Loucy (cell line): ENCODE measurements around the gene GFPT2.

Experiments
- H2AFZ ChIP-seq: fragments of 200-600 bp; sonication (generic); 2 replicates; pipeline ENCODE4 v1.6.0; 2016; ENCODE audit warnings: antibody characterized with exemption, mild to moderate bottlenecking, low read length, moderate library complexity
- H3F3A ChIP-seq: fragments of 200-600 bp; 2 replicates; pipeline ENCODE4 v1.6.0; 2016; ENCODE audit warnings: antibody characterized with exemption, low read depth, mild to moderate bottlenecking
- H3K27me3 ChIP-seq: fragments of 200-600 bp; sonication (generic); 2 replicates; pipeline ENCODE4 v1.6.1; 2014; ENCODE audit warnings: low read length, mild to moderate bottlenecking; ENCODE audit not compliant: insufficient read depth, poor library complexity, severe bottlenecking
- H3K36me3 ChIP-seq: fragments of 200-600 bp; sonication (generic); 2 replicates; pipeline ENCODE4 v1.6.1; 2016; ENCODE audit warnings: low read length; ENCODE audit not compliant: insufficient read depth
- H3K4me1 ChIP-seq: fragments of 200-600 bp; sonication (generic); 2 replicates; pipeline ENCODE4 v1.5.1; 2014; ENCODE audit warnings: low read length, mild to moderate bottlenecking; ENCODE audit not compliant: insufficient read depth, poor library complexity, severe bottlenecking
- H3K4me2 ChIP-seq: fragments of 200-600 bp; sonication (generic); 2 replicates; pipeline ENCODE4 v1.6.0; 2014; ENCODE audit warnings: antibody characterized with exemption, low read length, low read depth, mild to moderate bottlenecking; ENCODE audit not compliant: poor library complexity, severe bottlenecking
- H3K4me3 ChIP-seq: fragments of 200-600 bp; sonication (generic); 2 replicates; pipeline ENCODE4 v1.5.1; 2014; ENCODE audit warnings: low read length, mild to moderate bottlenecking, mixed read lengths; ENCODE audit not compliant: poor library complexity, severe bottlenecking
- H3K79me2 ChIP-seq: fragments of 200-600 bp; sonication (generic); 2 replicates; pipeline ENCODE4 v1.6.1; 2014; ENCODE audit warnings: low read length; ENCODE audit not compliant: insufficient read depth
- H3K9ac ChIP-seq: fragments of 200-600 bp; sonication (generic); 2 replicates; pipeline ENCODE4 v1.6.0; 2014; ENCODE audit warnings: mild to moderate bottlenecking, low read depth, low read length, moderate library complexity; ENCODE audit not compliant: poor library complexity, severe bottlenecking
- H3K9me2 ChIP-seq: fragments of 200-600 bp; sonication (generic); replicated peaks from 2 replicates; pipeline ENCODE4 v1.6.1; 2016; ENCODE audit warnings: low read depth, low read length, mixed read lengths
- H3K9me3 ChIP-seq: fragments of 200-600 bp; sonication (generic); 2 replicates; pipeline ENCODE4 v1.6.1; 2014; ENCODE audit warnings: mild to moderate bottlenecking, antibody characterized with exemption, low read length, low read depth; ENCODE audit not compliant: insufficient read depth
- H4K20me1 ChIP-seq: fragments of 200-600 bp; sonication (generic); 2 replicates; pipeline ENCODE4 v1.6.0; 2014; ENCODE audit warnings: antibody characterized with exemption, low read length, mild to moderate bottlenecking; ENCODE audit not compliant: insufficient read depth, poor library complexity, severe bottlenecking
- EZH2phosphoT487 ChIP-seq: fragments of 200-600 bp; IDR thresholded peaks from 2 replicates; pipeline ENCODE4 v1.6.1; 2018; ENCODE audit warnings: antibody characterized with exemption, mild to moderate bottlenecking, moderate library complexity, borderline replicate concordance
- TF ChIP-seq, protein P1 (sequence below): fragments of 200-600 bp; sonication (generic); conservative IDR thresholded peaks from 2 replicates; pipeline ENCODE4 v1.5.1; 2014; ENCODE audit warnings: mild to moderate bottlenecking, antibody characterized with exemption, low read length

Gene GFPT2

GRCh38 chr5:180341595-180341994 is 11.5 kb downstream of the GFPT2 start:
- Histone ChIP-seq H3K36me3 (no peaks in the 10 kb centered on the region), H3K4me2 (no peak overlapping the region), H3K9me3 (no peaks in the 10 kb centered on the region), H2AFZ (no peak overlapping the region), H3K4me3 (no peak overlapping the region), H3K27me3 (no peaks in the 10 kb centered on the region), H3F3A (no peaks in the 10 kb centered on the region), H3K79me2 (no peaks in the 10 kb centered on the region), H3K4me1 (no peaks in the 10 kb centered on the region), H4K20me1 (no peaks in the 10 kb centered on the region), H3K9me2 (no peaks in the 10 kb centered on the region), H3K9ac (no peak overlapping the region)
- no peak for TF ChIP-seq EZH2phosphoT487
- TF ChIP-seq, protein P1, sequence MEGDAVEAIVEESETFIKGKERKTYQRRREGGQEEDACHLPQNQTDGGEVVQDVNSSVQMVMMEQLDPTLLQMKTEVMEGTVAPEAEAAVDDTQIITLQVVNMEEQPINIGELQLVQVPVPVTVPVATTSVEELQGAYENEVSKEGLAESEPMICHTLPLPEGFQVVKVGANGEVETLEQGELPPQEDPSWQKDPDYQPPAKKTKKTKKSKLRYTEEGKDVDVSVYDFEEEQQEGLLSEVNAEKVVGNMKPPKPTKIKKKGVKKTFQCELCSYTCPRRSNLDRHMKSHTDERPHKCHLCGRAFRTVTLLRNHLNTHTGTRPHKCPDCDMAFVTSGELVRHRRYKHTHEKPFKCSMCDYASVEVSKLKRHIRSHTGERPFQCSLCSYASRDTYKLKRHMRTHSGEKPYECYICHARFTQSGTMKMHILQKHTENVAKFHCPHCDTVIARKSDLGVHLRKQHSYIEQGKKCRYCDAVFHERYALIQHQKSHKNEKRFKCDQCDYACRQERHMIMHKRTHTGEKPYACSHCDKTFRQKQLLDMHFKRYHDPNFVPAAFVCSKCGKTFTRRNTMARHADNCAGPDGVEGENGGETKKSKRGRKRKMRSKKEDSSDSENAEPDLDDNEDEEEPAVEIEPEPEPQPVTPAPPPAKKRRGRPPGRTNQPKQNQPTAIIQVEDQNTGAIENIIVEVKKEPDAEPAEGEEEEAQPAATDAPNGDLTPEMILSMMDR = no peak

GRCh38 chr5:180340856-180341255 is 12.3 kb downstream of the GFPT2 start:
- no peaks in the 10 kb centered on the region for H3K9me3 ChIP-seq
- H3K4me3 ChIP-seq = no peak overlapping the region
- no peaks in the 10 kb centered on the region for H4K20me1 ChIP-seq
- no peaks in the 10 kb centered on the region for H3F3A ChIP-seq
- H2AFZ ChIP-seq = no peak overlapping the region
- H3K27me3 ChIP-seq = no peaks in the 10 kb centered on the region
- H3K79me2 ChIP-seq = no peaks in the 10 kb centered on the region
- TF ChIP-seq, protein P1 = no peak
- TF ChIP-seq EZH2phosphoT487 = no peak
- no peak overlapping the region for H3K9ac ChIP-seq
- no peak overlapping the region for H3K4me2 ChIP-seq
- H3K9me2 ChIP-seq = no peaks in the 10 kb centered on the region
- H3K36me3 ChIP-seq = no peaks in the 10 kb centered on the region
- H3K4me1 ChIP-seq = no peaks in the 10 kb centered on the region

DNA sequence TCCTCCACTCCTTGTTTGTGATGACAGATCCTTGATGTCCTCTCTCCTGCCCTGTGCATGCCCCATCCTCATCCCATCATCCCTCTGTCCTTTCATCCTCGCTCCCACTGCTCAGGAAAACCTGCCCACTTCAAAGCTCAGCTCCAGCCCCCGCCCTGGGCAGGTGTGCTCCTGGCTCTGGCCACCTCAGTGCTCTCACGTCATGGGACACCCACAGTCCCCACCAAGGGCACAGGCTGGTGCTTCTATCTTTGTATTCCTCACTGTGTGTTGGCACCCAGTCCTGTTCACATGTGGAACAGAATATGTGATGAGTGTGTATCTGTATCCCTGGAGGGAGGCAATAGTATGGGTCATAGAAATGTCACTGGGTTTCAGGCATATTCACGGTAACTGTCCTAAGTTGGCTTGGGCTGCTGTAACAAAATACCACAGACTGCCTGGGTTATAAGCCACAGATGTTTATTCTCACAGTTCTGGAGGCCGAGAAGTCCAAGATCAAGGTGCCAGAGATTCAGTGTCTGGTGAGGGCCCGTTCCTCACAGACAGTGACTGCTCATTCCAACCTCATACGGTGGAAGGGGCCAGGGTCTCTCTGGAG is 13.5 kb downstream of the GFPT2 start:
- Histone ChIP-seq H2AFZ (no peak overlapping the region), H3K4me1 (no peaks in the 10 kb centered on the region), H3K79me2 (no peaks in the 10 kb centered on the region), H4K20me1 (no peaks in the 10 kb centered on the region), H3F3A (no peaks in the 10 kb centered on the region), H3K4me2 (no peak overlapping the region), H3K27me3 (no peaks in the 10 kb centered on the region), H3K9ac (no peak overlapping the region), H3K9me3 (no peaks in the 10 kb centered on the region), H3K36me3 (no peaks in the 10 kb centered on the region), H3K4me3 (no peak overlapping the region), H3K9me2 (no peaks in the 10 kb centered on the region)
- no peak for TF ChIP-seq EZH2phosphoT487
- TF ChIP-seq, protein P1 = no peak
